Fibroblast of the aortic adventitia (primary cell): ENCODE results near the gene ZNF277. TPM values are rescaled to one million over a fixed set of nuclear protein-coding genes. Genes with fewer than 3 reads are reported as not detected.

ENCODE experiments used
- DNase-seq: peaks from one replicate; pipeline ENCODE4 v3.0.0-alpha.2; 2010; ENCODE audit warnings: low read depth
- H3K4me3 ChIP-seq: 2 replicates; pipeline ENCODE4 v1.5.1; 2011; ENCODE audit warnings: low read depth, mild to moderate bottlenecking, control low read depth, low read length, moderate library complexity
- CTCF ChIP-seq: IDR thresholded peaks from 2 replicates; pipeline ENCODE4 v1.5.1; 2011; ENCODE audit warnings: mild to moderate bottlenecking, low read length, control low read depth, inconsistent platforms; ENCODE audit not compliant: insufficient read depth
- total RNA-seq: library from RNA; depleted of rRNA; stranded (reverse); fragments of >200 nt; gene quantifications from 2 replicates; pipeline ENCODE4 v1.2.3, GENCODE V29; 2012; ENCODE audit warnings: low replicate concordance

The ZNF277 gene
- total RNA-seq, 1 donor, result 41.4 TPM

GRCh38 chr7:112266595-112267270, 60.2 kb downstream of the ZNF277 start:
- no peak for TF ChIP-seq CTCF
- H3K4me3 ChIP-seq, result no peak overlapping the region
- peak; percentile 37 for DNase-seq

GRCh38 chr7:112267944-112268691, 61.6 kb downstream of the ZNF277 start:
- H3K4me3 ChIP-seq, result no peak overlapping the region
- DNase-seq, result no peak
- TF ChIP-seq CTCF, result no peak

GRCh38 chr7:112271162-112271561, 64.7 kb downstream of the ZNF277 start:
- no peak for TF ChIP-seq CTCF
- H3K4me3 ChIP-seq, result no peak overlapping the region
- no peak for DNase-seq

- no peak for DNase-seq
- H3K4me3 ChIP-seq, result no peak overlapping the region
- no peak for TF ChIP-seq CTCF
Observed at GRCh38 chr7:112272921-112273561, 66.5 kb downstream of the ZNF277 start.

GRCh38 chr7:112279042-112279441, 72.5 kb downstream of the ZNF277 start:
- TF ChIP-seq CTCF, result no peak
- DNase-seq, result no peak
- no peak overlapping the region for H3K4me3 ChIP-seq

GRCh38 chr7:112280267-112280666, 73.8 kb downstream of the ZNF277 start:
- no peak for DNase-seq
- no peak overlapping the region for H3K4me3 ChIP-seq
- TF ChIP-seq CTCF, result no peak
